HEK293 (cell line): ENCODE measurements around the gene NPHP4.

Experiments
- ZXDB ChIP-seq: fragments of 450-650 bp; formaldehyde crosslinking; IDR thresholded peaks from 2 replicates; pipeline ENCODE4 v1.5.1; 2016; ENCODE audit warnings: missing biosample characterization, missing genetic modification characterization
- TF ChIP-seq, protein P1 (sequence below): fragments of 450-650 bp; formaldehyde crosslinking; IDR thresholded peaks from 2 replicates; pipeline ENCODE4 v1.5.1; 2016; ENCODE audit warnings: missing biosample characterization, missing genetic modification characterization

DNA sequence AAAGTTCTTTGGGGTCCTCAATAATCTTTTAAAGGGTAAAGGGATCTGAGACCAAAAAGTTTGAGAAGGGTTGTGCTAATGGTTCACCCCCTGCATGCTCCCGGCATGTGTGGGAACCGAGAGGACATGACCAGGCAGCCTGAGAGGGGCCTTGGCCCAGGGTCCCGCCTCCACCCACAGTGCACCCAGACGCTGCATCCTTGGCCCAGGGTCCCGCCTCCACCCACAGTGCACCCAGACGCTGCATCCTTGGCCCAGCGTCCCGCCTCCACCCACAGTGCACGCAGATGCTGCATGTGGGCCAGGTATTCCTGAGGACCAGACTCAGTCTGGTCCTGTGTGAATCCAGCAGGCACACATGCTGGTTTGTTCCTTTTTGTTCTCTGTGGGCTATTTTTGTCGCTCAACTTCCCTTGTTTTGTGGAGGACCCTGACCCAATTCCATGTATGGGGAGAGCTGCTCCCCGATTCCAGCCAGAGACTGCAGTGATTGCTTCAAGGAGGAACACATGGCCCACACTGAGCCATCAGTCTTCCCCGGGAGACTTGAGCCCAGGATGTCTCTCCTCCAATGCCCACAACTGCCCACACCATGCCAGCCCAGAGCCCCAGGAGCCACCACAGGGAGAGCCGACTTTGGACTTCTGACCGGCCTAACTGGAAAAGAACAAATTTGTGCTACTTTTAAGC is 3.5 kb downstream of the NPHP4 start:
- TF ChIP-seq ZXDB (tag by site-specific recombination), result no peak
- TF ChIP-seq, protein P1, sequence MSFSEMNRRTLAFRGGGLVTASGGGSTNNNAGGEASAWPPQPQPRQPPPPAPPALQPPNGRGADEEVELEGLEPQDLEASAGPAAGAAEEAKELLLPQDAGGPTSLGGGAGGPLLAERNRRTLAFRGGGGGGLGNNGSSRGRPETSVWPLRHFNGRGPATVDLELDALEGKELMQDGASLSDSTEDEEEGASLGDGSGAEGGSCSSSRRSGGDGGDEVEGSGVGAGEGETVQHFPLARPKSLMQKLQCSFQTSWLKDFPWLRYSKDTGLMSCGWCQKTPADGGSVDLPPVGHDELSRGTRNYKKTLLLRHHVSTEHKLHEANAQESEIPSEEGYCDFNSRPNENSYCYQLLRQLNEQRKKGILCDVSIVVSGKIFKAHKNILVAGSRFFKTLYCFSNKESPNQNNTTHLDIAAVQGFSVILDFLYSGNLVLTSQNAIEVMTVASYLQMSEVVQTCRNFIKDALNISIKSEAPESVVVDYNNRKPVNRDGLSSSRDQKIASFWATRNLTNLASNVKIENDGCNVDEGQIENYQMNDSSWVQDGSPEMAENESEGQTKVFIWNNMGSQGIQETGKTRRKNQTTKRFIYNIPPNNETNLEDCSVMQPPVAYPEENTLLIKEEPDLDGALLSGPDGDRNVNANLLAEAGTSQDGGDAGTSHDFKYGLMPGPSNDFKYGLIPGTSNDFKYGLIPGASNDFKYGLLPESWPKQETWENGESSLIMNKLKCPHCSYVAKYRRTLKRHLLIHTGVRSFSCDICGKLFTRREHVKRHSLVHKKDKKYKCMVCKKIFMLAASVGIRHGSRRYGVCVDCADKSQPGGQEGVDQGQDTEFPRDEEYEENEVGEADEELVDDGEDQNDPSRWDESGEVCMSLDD, result no peak
